Lung (tissue), 12 donors: Measurements from ENCODE around the gene ALX3. TPM values are rescaled to one million over a fixed set of nuclear protein-coding genes. Genes with fewer than 3 reads are reported as not detected.

Source experiments
- ATAC-seq: fragments of 200-7000 bp; cut with Tn5 transposase; one replicate; pipeline ENCODE4 v1.9.1; 2020; ENCODE audit warnings: moderate number of reproducible peaks; ENCODE audit not compliant: insufficient read depth, low FRiP score
- DNase-seq, 3 donors: peaks; one replicate each; pipeline ENCODE4 v3.0.0-alpha.2; 2013 to 2017
- H3K27ac ChIP-seq, 2 donors: one replicate each; pipeline ENCODE4 v1.5.1; 2013; ENCODE audit warnings: mild to moderate bottlenecking in 2 of 2, moderate library complexity in 2 of 2, control low read depth in 1 of 2, inconsistent platforms in 1 of 2, low read depth in 1 of 2, low read length in 1 of 2
- H3K27me3 ChIP-seq, 3 donors: one replicate each; pipeline ENCODE4 v1.5.1; 2013; ENCODE audit warnings: low read length in 2 of 3; ENCODE audit not compliant: control insufficient read depth in 3 of 3, insufficient read depth in 3 of 3
- H3K36me3 ChIP-seq, 4 donors: one replicate each; pipeline ENCODE4 v1.5.1; 2013; ENCODE audit warnings: low read length in 4 of 4, mild to moderate bottlenecking in 1 of 4, moderate library complexity in 1 of 4; ENCODE audit not compliant: control insufficient read depth in 4 of 4, insufficient read depth in 4 of 4
- H3K4me1 ChIP-seq, 5 donors: one replicate each; pipeline ENCODE4 v1.5.1; 2013; ENCODE audit warnings: low read length in 5 of 5, mild to moderate bottlenecking in 2 of 5, moderate library complexity in 1 of 5; ENCODE audit not compliant: control insufficient read depth in 5 of 5, insufficient read depth in 5 of 5
- H3K4me3 ChIP-seq: one replicate; pipeline ENCODE4 v1.5.1; 2013; ENCODE audit warnings: mild to moderate bottlenecking, control low read depth, moderate library complexity
- H3K9ac ChIP-seq, 2 donors: one replicate each; pipeline ENCODE4 v1.5.1; 2013; ENCODE audit warnings: low read length in 2 of 2, control low read depth in 1 of 2; ENCODE audit not compliant: insufficient read depth in 1 of 2
- H3K9me3 ChIP-seq, 4 donors: one replicate each; pipeline ENCODE4 v1.5.1; 2013; ENCODE audit warnings: low read length in 3 of 4, mild to moderate bottlenecking in 1 of 4, moderate library complexity in 1 of 4; ENCODE audit not compliant: control insufficient read depth in 4 of 4, insufficient read depth in 3 of 4
- CTCF ChIP-seq: IDR thresholded peaks from 2 replicates; pipeline ENCODE4 v1.5.1; 2012; ENCODE audit warnings: mild to moderate bottlenecking; ENCODE audit errors: control extremely low read depth, extremely low read depth
- WGBS, 2 donors: extraction: QIAGEN DNeasy Blood & Tissue Kit; methylation state at CpG; one replicate each; pipeline ENCODE4 v1.1.7; 2013; 5-methylcytosine and 5-hydroxymethylcytosine counted together
- polyA plus RNA-seq, 2 donors: library from polyadenylated mRNA; stranded (reverse); fragments of 200-250 nt; gene quantifications; one replicate each; pipeline ENCODE4 v1.2.1, GENCODE V29; 2013
- total RNA-seq, 2 donors: library from RNA; depleted of rRNA in 1 of 2; stranded (reverse); fragments of >200 nt in 1 of 2; gene quantifications; one replicate each; pipeline ENCODE4 v1.2.1, GENCODE V29; 2014 to 2021
- donor health status: control.
- donor health status: control.
- donor health status: Bipolar disorder and iron deficiency.
- donor health status: healthy.
- donor health status: DM: yes; HTN: yes; CAD: no.

The ALX3 gene
- total and polyA plus RNA-seq, 4 donors: 0.13 to 0.16 TPM; not detected in 2

GRCh38 chr1:110053552-110054428 lies 16.7 kb downstream of the ALX3 start:
- Histone ChIP-seq H3K4me3 (no peak overlapping the region), H3K4me1 (peaks cover 0 to 3% (median 0%) of the 10 kb centered on the region in 5 donors), H3K27me3 (no peaks in the 10 kb centered on the region), H3K36me3 (peaks cover 31 to 80% (median 38%) of the 10 kb centered on the region in 4 donors), H3K9ac (no peak overlapping the region), H3K27ac (no peak overlapping the region), H3K9me3 (peaks cover 0 to 2% (median 0%) of the 10 kb centered on the region in 4 donors)
- ATAC-seq (no peak), DNase-seq (peak; percentile 45 to 54 (median 48))
- 74 to 85% methylated on average over 16 of the region's 16 CpGs for WGBS, 2 donors
- peak; percentile 66 for TF ChIP-seq CTCF

GRCh38 chr1:110051262-110051648 lies 19.2 kb downstream of the ALX3 start:
- H3K27me3 ChIP-seq: no peaks in the 10 kb centered on the region
- no peak overlapping the region for H3K4me3 ChIP-seq
- peaks cover 0 to 3% (median 0%) of the 10 kb centered on the region in 5 donors for H3K4me1 ChIP-seq
- ATAC-seq (no peak), DNase-seq (no peak)
- no peak for TF ChIP-seq CTCF
- WGBS, 2 donors: 68 to 90% methylated on average over 2 of the region's 2 CpGs
- H3K36me3 ChIP-seq: peaks cover 39 to 82% (median 43%) of the 10 kb centered on the region in 4 donors
- no peak overlapping the region for H3K9ac ChIP-seq
- no peak overlapping the region for H3K27ac ChIP-seq
- H3K9me3 ChIP-seq: peaks cover 0 to 2% (median 0%) of the 10 kb centered on the region in 4 donors

- Histone ChIP-seq H3K9ac (no peak overlapping the region), H3K4me1 (peaks cover 0 to 3% (median 0%) of the 10 kb centered on the region in 5 donors), H3K9me3 (peaks cover 0 to 2% (median 0%) of the 10 kb centered on the region in 4 donors), H3K27me3 (no peaks in the 10 kb centered on the region), H3K36me3 (peaks cover 35 to 78% (median 41%) of the 10 kb centered on the region in 4 donors), H3K4me3 (no peak overlapping the region), H3K27ac (no peak overlapping the region)
- DNase-seq (no peak), ATAC-seq (no peak)
- no peak for TF ChIP-seq CTCF
- 69 to 83% methylated on average over 4 of the region's 4 CpGs for WGBS, 2 donors
These were observed 19.7 kb downstream of the ALX3 start for GRCh38 chr1:110050602-110051261.
